Heart left ventricle (tissue), 13 donors: ENCODE results near the gene ZMYND15.
"Not testable (repeated sequence)": the region's sequence is repeated elsewhere in the genome, so short reads cannot be mapped to it uniquely, and the experiment has no call there.

Experiments used
- POLR2A ChIP-seq, 2 donors: fragments of 450-650 bp; IDR thresholded peaks; one replicate each; pipeline ENCODE4 v1.6.1; 2017; ENCODE audit warnings: antibody characterized with exemption in 2 of 2, mild to moderate bottlenecking in 2 of 2, moderate library complexity in 2 of 2
- TF ChIP-seq, protein P1 (sequence below), 12 donors: fragments of 200-600 bp; sonication (generic) in 4 of 12; IDR thresholded peaks; one replicate each; pipeline versions ENCODE4 v1.5.0 to v1.8.0; 2018 to 2022; ENCODE audit warnings: antibody characterized with exemption in 12 of 12, mild to moderate bottlenecking in 5 of 12
- donor health status: ischemic (EF 13 %, LVEDD 7.1; RV severe dilation, severe dysfunction).
- donor health status: DM: no; HTN: yes; CAD: no.
- donor health status: DM: no; HTN: no; CAD: no.
- donor health status: ischemic (EF 25% LVEDD 6.9; RV normal size, moderate dysfunction).
- donor health status: ischemic (EF 25% LVEDD 5.7; RV mildly dilated, moderate dysfunction).
- donor health status: ischemic (EF 35%, LVEDD 5.7; RV mildly dilated, moderate dysfunction).
- donor health status: nonischemic (EF 11% LVEDD 7.7; RV severe dilation, severe dysfunction).
- donor health status: DM: yes; HTN: yes; CAD: no.
- donor health status: PGD.
- donor health status: ischemic (EF 29% LVEDD 5.4; RV normal size, mild dysfunction).
- donor health status: nonischemic (EF 23%, LVEDD 6.1; RV moderate dilation, normal function).

DNA sequence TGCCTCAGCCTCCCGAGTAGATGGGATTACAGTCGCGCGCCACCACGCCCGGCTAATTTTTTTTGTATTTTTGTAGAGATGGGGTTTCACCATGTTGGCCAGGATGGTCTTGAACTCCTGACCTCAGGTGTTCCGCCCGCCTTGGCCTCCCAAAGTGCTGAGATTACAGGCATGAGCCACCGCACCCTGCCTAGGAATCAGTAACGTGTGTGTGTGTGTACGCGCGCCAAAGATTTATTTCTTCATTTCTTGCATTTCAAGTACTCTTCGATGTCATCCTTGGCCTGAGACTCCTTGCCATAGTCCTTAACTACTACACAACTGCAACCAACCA lies 35.1 kb upstream of the ZMYND15 start:
- TF ChIP-seq, protein P1, sequence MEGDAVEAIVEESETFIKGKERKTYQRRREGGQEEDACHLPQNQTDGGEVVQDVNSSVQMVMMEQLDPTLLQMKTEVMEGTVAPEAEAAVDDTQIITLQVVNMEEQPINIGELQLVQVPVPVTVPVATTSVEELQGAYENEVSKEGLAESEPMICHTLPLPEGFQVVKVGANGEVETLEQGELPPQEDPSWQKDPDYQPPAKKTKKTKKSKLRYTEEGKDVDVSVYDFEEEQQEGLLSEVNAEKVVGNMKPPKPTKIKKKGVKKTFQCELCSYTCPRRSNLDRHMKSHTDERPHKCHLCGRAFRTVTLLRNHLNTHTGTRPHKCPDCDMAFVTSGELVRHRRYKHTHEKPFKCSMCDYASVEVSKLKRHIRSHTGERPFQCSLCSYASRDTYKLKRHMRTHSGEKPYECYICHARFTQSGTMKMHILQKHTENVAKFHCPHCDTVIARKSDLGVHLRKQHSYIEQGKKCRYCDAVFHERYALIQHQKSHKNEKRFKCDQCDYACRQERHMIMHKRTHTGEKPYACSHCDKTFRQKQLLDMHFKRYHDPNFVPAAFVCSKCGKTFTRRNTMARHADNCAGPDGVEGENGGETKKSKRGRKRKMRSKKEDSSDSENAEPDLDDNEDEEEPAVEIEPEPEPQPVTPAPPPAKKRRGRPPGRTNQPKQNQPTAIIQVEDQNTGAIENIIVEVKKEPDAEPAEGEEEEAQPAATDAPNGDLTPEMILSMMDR (IDR thresholded peaks at IDR 0.05): not testable (repeated sequence)
- not testable (repeated sequence) for TF ChIP-seq POLR2A (IDR thresholded peaks at IDR 0.05)
